ENCODE results near the gene TCERG1L.
"Not testable (repeated sequence)": the region's sequence is repeated elsewhere in the genome, so short reads cannot be mapped to it uniquely, and the experiment has no call there.

The TCERG1L gene

GRCh38 chr10:131311661-131312477 lies at the start of gene TCERG1L:
Gene TCERG1L (minus strand): TSS chr10:131311721. CDS start chr10:131311635, 86 bp downstream.
- DNase-seq = no peak

GRCh38 chr10:131358741-131359442 lies 47.4 kb upstream of the TCERG1L start:
- no peak for DNase-seq

- no peak for DNase-seq
These were observed 44.9 kb upstream of the TCERG1L start for GRCh38 chr10:131356442-131356841.

GRCh38 chr10:131355881-131356280 lies 44.4 kb upstream of the TCERG1L start:
- DNase-seq = no peak

GRCh38 chr10:131355056-131355455 lies 43.5 kb upstream of the TCERG1L start:
- DNase-seq = no peak

GRCh38 chr10:131354380-131354779 lies 42.9 kb upstream of the TCERG1L start:
- no peak for DNase-seq

- no peak for DNase-seq
These were observed 41.3 kb upstream of the TCERG1L start for GRCh38 chr10:131352765-131353290.

- no peak for DNase-seq
These were observed 39.1 kb upstream of the TCERG1L start for GRCh38 chr10:131350660-131351059.

- DNase-seq = no peak
These were observed 38.7 kb upstream of the TCERG1L start for GRCh38 chr10:131350245-131350644.

GRCh38 chr10:131346456-131346855 lies 34.9 kb upstream of the TCERG1L start:
- DNase-seq = no peak

- no peak for DNase-seq
These were observed 34.2 kb upstream of the TCERG1L start for GRCh38 chr10:131345691-131346090.

GRCh38 chr10:131344747-131345146 lies 33.2 kb upstream of the TCERG1L start:
- no peak for DNase-seq

- DNase-seq = no peak
These were observed 26.2 kb upstream of the TCERG1L start for GRCh38 chr10:131337741-131338140.

- no peak for DNase-seq
These were observed 21.3 kb upstream of the TCERG1L start for GRCh38 chr10:131332821-131333220.

- DNase-seq = no peak
These were observed 12.4 kb upstream of the TCERG1L start for GRCh38 chr10:131323880-131324279.

GRCh38 chr10:131323025-131323424 lies 11.5 kb upstream of the TCERG1L start:
- no peak for DNase-seq

GRCh38 chr10:131322575-131322974 lies 11.1 kb upstream of the TCERG1L start:
- DNase-seq = not testable (repeated sequence)

GRCh38 chr10:131320860-131321604 lies 9.5 kb upstream of the TCERG1L start:
- no peak for DNase-seq

GRCh38 chr10:131318814-131319213 lies 7.3 kb upstream of the TCERG1L start:
- DNase-seq = no peak

- DNase-seq = no peak
These were observed 6.8 kb upstream of the TCERG1L start for GRCh38 chr10:131318291-131318690.

GRCh38 chr10:131316321-131317075 lies 5.0 kb upstream of the TCERG1L start:
- no peak for DNase-seq

- no peak for DNase-seq
These were observed 3.8 kb upstream of the TCERG1L start for GRCh38 chr10:131315344-131315743.

Measured in stimulated activated naive CD4-positive, alpha-beta T cell (primary cell).